Right lobe of liver (tissue), 6 donors: ENCODE measurements around the gene STK38L. TPM values are rescaled to one million over a fixed set of nuclear protein-coding genes. Genes with fewer than 3 reads are reported as not detected.

Experiments
- ATAC-seq, 4 donors: fragments of 200-7000 bp; cut with Tn5 transposase; one replicate each; pipeline ENCODE4 v1.9.1; 2020; ENCODE audit warnings: mild to moderate bottlenecking in 4 of 4, moderate library complexity in 4 of 4
- DNase-seq, 3 donors: peaks; one replicate each; pipeline ENCODE4 v3.0.0-alpha.2; 2020
- H3K27ac ChIP-seq, 3 donors: fragments of 200-600 bp; one replicate each; pipeline ENCODE4 v1.8.0; 2022
- H3K27me3 ChIP-seq, 2 donors: fragments of 200-600 bp; one replicate each; pipeline ENCODE4 v1.8.0; 2022
- H3K36me3 ChIP-seq, 4 donors: fragments of 200-600 bp; sonication (generic) in 1 of 4; one replicate each; pipeline versions ENCODE4 v1.5.1 to v1.8.0; 2017 to 2022; ENCODE audit warnings: control low read depth in 1 of 4
- H3K4me1 ChIP-seq, 4 donors: fragments of 200-600 bp; sonication (generic) in 1 of 4; one replicate each; pipeline versions ENCODE4 v1.5.1 to v1.8.0; 2017 to 2022; ENCODE audit warnings: control low read depth in 1 of 4
- H3K4me3 ChIP-seq, 3 donors: fragments of 200-600 bp; one replicate each; pipeline ENCODE4 v1.8.0; 2022
- H3K9me3 ChIP-seq, 4 donors: fragments of 200-600 bp; sonication (generic) in 1 of 4; one replicate each; pipeline versions ENCODE4 v1.5.1 to v1.8.0; 2017 to 2022; ENCODE audit warnings: control low read depth in 1 of 4
- CTCF ChIP-seq, 4 donors: fragments of 200-600 bp in 3 of 4; fragments of 450-650 bp in 1 of 4; IDR thresholded peaks; one replicate each; pipeline versions ENCODE4 v1.5.1 to v1.8.0; 2016 to 2022; ENCODE audit warnings: antibody characterized with exemption in 4 of 4, mild to moderate bottlenecking in 2 of 4
- POLR2A ChIP-seq: fragments of 450-650 bp; IDR thresholded peaks from one replicate; pipeline ENCODE4 v1.6.1; 2017; ENCODE audit warnings: antibody characterized with exemption, mild to moderate bottlenecking
- WGBS: methylation state at CpG from one replicate; pipeline ENCODE4 v1.1.6; 2018; ENCODE audit warnings: low coverage, low lambda C conversion rate; ENCODE audit not compliant: insufficient coverage; ENCODE audit errors: missing lambda C conversion rate; 5-methylcytosine and 5-hydroxymethylcytosine counted together
- intact Hi-C, 2 donors: fragments of 100-400 bp; cut with DNase I; formaldehyde crosslinking; loops; one replicate each; pipeline versions ENCODE4 v1.11.2 to v1.14.1; 2022
- total RNA-seq, 6 experiments: library from RNA; depleted of rRNA in 2 of 6; stranded (reverse); fragments of >200 nt in 2 of 6; fragmentation: NEBNext Ultra II Directional in 3 of 6; extraction: Animal tissue kit (Norgen Biotek cat#: 25700) in 3 of 6; gene quantifications; one replicate each; pipeline versions ENCODE4 v1.1.0 to v1.2.4, GENCODE V29; 2016 to 2023
- donor health status: DM: no; HTN: yes; CAD: no.
- donor health status: DM: no; HTN: no; CAD: no.
- donor health status: DM: no; HTN: no; CAD: no.
- donor health status: DM: no; HTN: yes; CAD: no.
- donor health status: DM: no; HTN: yes; CAD: no.

The STK38L gene
- total RNA-seq, 6 experiments from 2014 or later: 6.0 to 18.1 (median 7.3) TPM

GRCh38 chr12:27305673-27306456 lies 61.8 kb downstream of the STK38L start:
- intact Hi-C loops: loop anchor here in 1 of 2 donors (5.0 kb wide), 1 partner anchor 289 kb away; no protein-coding TSS in a partner anchor

GRCh38 chr12:27309293-27309994 lies 65.4 kb downstream of the STK38L start:
- H3K27me3 ChIP-seq: no peaks in the 10 kb centered on the region
- DNase-seq: no peak
- no peaks in the 10 kb centered on the region for H3K9me3 ChIP-seq
- no peaks in the 10 kb centered on the region for H3K4me1 ChIP-seq
- intact Hi-C loops: loop anchor here in 1 of 2 donors (5.0 kb wide), 1 partner anchor 292 kb away; no protein-coding TSS in a partner anchor
- TF ChIP-seq POLR2A: no peak
- no peak overlapping the region for H3K27ac ChIP-seq
- ATAC-seq: no peak
- H3K36me3 ChIP-seq: peaks cover 0 to 24% (median 0%) of the 10 kb centered on the region in 4 donors
- 88% methylated on average over 2 of the region's 2 CpGs for WGBS
- no peak overlapping the region for H3K4me3 ChIP-seq

More at GRCh38 chr12:27305673-27306456, 61.8 kb downstream of the STK38L start:
- peaks cover 0 to 17% (median 0%) of the 10 kb centered on the region in 4 donors for H3K36me3 ChIP-seq
- peaks cover 0 to 8% (median 2%) of the 10 kb centered on the region in 4 donors for H3K4me1 ChIP-seq
- no peak overlapping the region for H3K27ac ChIP-seq
- H3K27me3 ChIP-seq: no peaks in the 10 kb centered on the region
- no peaks in the 10 kb centered on the region for H3K9me3 ChIP-seq
- peak in 2 of 4 donors; percentile 43 to 44 for ATAC-seq
- no peak for DNase-seq
- 78% methylated on average over 1 of the region's 1 CpG for WGBS
- peak; percentile 44 to 70 (median 64) for TF ChIP-seq CTCF (IDR thresholded peaks at IDR 0.05)
- no peak for TF ChIP-seq POLR2A
- no peak overlapping the region for H3K4me3 ChIP-seq

GRCh38 chr12:27309995-27310315 lies 65.9 kb downstream of the STK38L start:
- TF ChIP-seq CTCF (IDR thresholded peaks at IDR 0.05) (no peak), POLR2A (no peak)
- Histone ChIP-seq H3K27me3 (no peaks in the 10 kb centered on the region), H3K27ac (no peak overlapping the region), H3K36me3 (peaks cover 0 to 29% (median under 1%) of the 10 kb centered on the region in 4 donors), H3K4me3 (no peak overlapping the region), H3K9me3 (no peaks in the 10 kb centered on the region), H3K4me1 (no peaks in the 10 kb centered on the region)
- ATAC-seq (no peak), DNase-seq (no peak)
- intact Hi-C loops: loop anchor here in 1 of 2 donors (5.0 kb wide), 1 partner anchor 293 kb away; no protein-coding TSS in a partner anchor
- 100% methylated on average over 1 of the region's 1 CpG for WGBS

- ATAC-seq: no peak
- Histone ChIP-seq H3K36me3 (peaks cover 2 to 43% (median 3%) of the 10 kb centered on the region in 4 donors), H3K27ac (no peak overlapping the region), H3K9me3 (no peaks in the 10 kb centered on the region), H3K4me1 (no peaks in the 10 kb centered on the region), H3K4me3 (no peak overlapping the region), H3K27me3 (no peaks in the 10 kb centered on the region)
- DNase-seq: no peak
- no peak for TF ChIP-seq CTCF (IDR thresholded peaks at IDR 0.05)
- no peak for TF ChIP-seq POLR2A
- intact Hi-C loops: no loop called here
- 81% methylated on average over 1 of the region's 1 CpG for WGBS
Measured at GRCh38 chr12:27316947-27317346, 72.9 kb downstream of the STK38L start.

- Histone ChIP-seq H3K4me3 (no peak overlapping the region), H3K4me1 (peaks cover 0 to 6% (median 0%) of the 10 kb centered on the region in 4 donors), H3K27ac (no peak overlapping the region), H3K27me3 (no peaks in the 10 kb centered on the region), H3K36me3 (peaks cover 3 to 46% (median 7%) of the 10 kb centered on the region in 4 donors), H3K9me3 (no peaks in the 10 kb centered on the region)
- DNase-seq: no peak
- TF ChIP-seq CTCF (IDR thresholded peaks at IDR 0.05) (no peak), POLR2A (no peak)
- 68% methylated on average over 1 of the region's 1 CpG for WGBS
- intact Hi-C loops: no loop called here
- ATAC-seq: peak in 1 of 4 donors; percentile 54
Measured at GRCh38 chr12:27319409-27319808, 75.3 kb downstream of the STK38L start.
